Chondrocyte (in vitro differentiated cells): Measurements from ENCODE around the gene KIAA0825. TPM values are rescaled to one million over a fixed set of nuclear protein-coding genes. Genes with fewer than 3 reads are reported as not detected.

Source experiments
- DNase-seq: peaks from one replicate; pipeline ENCODE4 v3.0.0; 2021; ENCODE audit warnings: mixed read lengths, low spot score
- H3K27ac Mint-ChIP-seq: one replicate; pipeline ENCODE4 v1.8.0; 2021; ENCODE audit warnings: mild to moderate bottlenecking, moderate library complexity, mixed read lengths; ENCODE audit not compliant: unreplicated experiment
- H3K27me3 Mint-ChIP-seq: 2 replicates; pipeline ENCODE4 v1.8.0; 2021; ENCODE audit warnings: low read depth, mixed read lengths
- H3K36me3 Mint-ChIP-seq: 2 replicates; pipeline ENCODE4 v1.8.0; 2021; ENCODE audit warnings: low read depth, mixed read lengths
- H3K4me1 Mint-ChIP-seq: 2 replicates; pipeline ENCODE4 v1.8.0; 2021; ENCODE audit warnings: low read depth, mild to moderate bottlenecking, mixed read lengths
- H3K4me3 Mint-ChIP-seq: one replicate; pipeline ENCODE4 v1.8.0; 2021; ENCODE audit warnings: mild to moderate bottlenecking, moderate library complexity, mixed read lengths; ENCODE audit not compliant: unreplicated experiment
- H3K9me3 Mint-ChIP-seq: 2 replicates; pipeline ENCODE4 v1.8.0; 2021; ENCODE audit warnings: low read depth, mixed read lengths
- total RNA-seq: library from RNA; stranded (reverse); gene quantifications from 3 replicates; pipeline ENCODE4 v1.2.1, GENCODE V29; 2021
- TF ChIP-seq, protein P1 (sequence below): fragments of 200-600 bp; sonication (generic); IDR thresholded peaks from 2 replicates; pipeline ENCODE4 v1.5.0; 2021; ENCODE audit warnings: antibody characterized with exemption, mild to moderate bottlenecking, moderate library complexity

Gene KIAA0825
- total RNA-seq, 1 donor from 2014 or later, result 3.4 TPM

DNA sequence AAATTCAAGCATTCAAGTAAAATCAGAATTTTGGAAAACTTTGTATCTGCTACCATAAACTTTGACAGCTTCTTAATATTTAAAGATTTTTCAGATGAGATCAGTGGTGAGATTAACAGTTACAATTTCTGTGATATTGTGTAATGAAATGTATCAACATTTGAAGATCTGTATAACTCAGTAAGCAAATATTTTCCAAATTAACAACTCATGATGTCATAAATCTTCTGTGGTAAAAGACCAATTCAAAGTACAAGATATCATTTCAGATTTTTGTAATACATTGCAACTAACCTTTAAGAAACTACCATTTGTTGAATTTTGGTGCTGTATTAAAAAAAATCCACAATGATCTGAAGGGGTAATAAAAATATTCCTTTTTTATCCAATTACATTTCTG, 352.2 kb downstream of the KIAA0825 start:
- Mint-ChIP-seq H3K27ac (no peak overlapping the region), H3K4me1 (no peaks in the 10 kb centered on the region), H3K27me3 (no peaks in the 10 kb centered on the region), H3K9me3 (peaks cover 20% of the 10 kb centered on the region), H3K36me3 (peaks cover 9% of the 10 kb centered on the region), H3K4me3 (no peak overlapping the region)
- TF ChIP-seq, protein P1, sequence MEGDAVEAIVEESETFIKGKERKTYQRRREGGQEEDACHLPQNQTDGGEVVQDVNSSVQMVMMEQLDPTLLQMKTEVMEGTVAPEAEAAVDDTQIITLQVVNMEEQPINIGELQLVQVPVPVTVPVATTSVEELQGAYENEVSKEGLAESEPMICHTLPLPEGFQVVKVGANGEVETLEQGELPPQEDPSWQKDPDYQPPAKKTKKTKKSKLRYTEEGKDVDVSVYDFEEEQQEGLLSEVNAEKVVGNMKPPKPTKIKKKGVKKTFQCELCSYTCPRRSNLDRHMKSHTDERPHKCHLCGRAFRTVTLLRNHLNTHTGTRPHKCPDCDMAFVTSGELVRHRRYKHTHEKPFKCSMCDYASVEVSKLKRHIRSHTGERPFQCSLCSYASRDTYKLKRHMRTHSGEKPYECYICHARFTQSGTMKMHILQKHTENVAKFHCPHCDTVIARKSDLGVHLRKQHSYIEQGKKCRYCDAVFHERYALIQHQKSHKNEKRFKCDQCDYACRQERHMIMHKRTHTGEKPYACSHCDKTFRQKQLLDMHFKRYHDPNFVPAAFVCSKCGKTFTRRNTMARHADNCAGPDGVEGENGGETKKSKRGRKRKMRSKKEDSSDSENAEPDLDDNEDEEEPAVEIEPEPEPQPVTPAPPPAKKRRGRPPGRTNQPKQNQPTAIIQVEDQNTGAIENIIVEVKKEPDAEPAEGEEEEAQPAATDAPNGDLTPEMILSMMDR, result no peak
- no peak for DNase-seq

DNA sequence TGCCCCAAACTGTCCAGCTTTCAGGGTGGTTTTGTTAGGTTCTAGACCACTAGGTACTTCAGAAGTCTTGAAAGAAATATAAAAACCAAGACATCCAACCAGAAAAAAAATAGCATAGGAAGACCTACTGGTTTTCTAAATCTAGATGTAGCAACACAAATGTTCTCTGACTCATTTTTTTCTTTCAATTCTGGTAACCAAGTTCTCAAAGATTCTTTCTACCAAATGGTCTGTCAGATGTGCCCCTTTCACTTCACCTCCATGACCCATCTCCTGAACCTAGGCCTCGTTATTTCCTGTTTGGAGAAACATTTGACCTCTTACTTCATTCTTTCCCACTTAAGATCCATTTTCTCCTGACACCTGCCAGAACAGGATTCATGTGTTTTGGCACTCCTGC, 355.3 kb downstream of the KIAA0825 start:
- DNase-seq, result no peak
- Mint-ChIP-seq H3K9me3 (peaks cover 3% of the 10 kb centered on the region), H3K27me3 (no peaks in the 10 kb centered on the region), H3K36me3 (peaks cover 2% of the 10 kb centered on the region), H3K4me1 (no peaks in the 10 kb centered on the region), H3K27ac (no peak overlapping the region), H3K4me3 (no peak overlapping the region)
- TF ChIP-seq, protein P1, result no peak

DNA sequence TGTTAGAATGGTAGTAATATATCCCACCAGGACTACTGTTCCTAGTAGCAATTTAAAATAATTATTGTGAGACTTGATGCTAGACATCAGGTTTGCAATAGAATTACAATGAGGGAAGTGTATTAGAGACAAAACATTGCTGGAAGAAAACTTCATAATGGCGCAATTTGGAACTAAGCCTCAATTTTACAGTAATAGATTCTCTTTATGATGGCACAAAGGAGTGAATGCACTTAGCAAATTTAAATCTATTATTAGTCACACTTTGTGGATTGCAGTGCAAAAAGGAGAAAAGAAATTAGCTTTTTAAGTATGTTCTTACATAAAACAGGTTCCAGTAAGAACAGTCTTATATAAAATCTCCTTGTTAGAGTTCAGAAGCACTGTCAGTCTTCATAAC, 358.3 kb downstream of the KIAA0825 start:
- peaks cover 3% of the 10 kb centered on the region for H3K9me3 Mint-ChIP-seq
- DNase-seq, result no peak
- no peak overlapping the region for H3K27ac Mint-ChIP-seq
- TF ChIP-seq, protein P1, result no peak
- H3K36me3 Mint-ChIP-seq, result peaks cover 2% of the 10 kb centered on the region
- H3K4me3 Mint-ChIP-seq, result no peak overlapping the region
- no peaks in the 10 kb centered on the region for H3K4me1 Mint-ChIP-seq
- no peaks in the 10 kb centered on the region for H3K27me3 Mint-ChIP-seq

DNA sequence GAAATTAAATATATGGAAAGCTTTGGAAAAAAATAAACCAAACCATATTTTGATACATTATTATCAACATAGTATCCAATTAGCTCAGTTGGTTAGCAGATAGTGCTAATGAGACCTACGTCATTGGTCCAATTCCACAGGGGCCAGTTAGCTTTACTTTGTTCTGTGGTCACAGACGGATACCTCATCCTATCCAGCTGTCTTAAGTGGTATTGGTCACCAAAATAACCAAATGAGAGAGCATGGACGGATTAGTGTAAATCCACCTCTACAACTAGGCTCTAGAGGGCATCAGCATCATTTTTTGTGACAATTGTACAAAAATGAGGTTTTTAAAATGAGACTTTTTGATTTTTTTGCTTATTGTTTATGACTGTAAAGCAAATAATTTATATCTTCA, 364.2 kb downstream of the KIAA0825 start:
- H3K4me1 Mint-ChIP-seq, result no peaks in the 10 kb centered on the region
- no peaks in the 10 kb centered on the region for H3K36me3 Mint-ChIP-seq
- no peak for DNase-seq
- no peaks in the 10 kb centered on the region for H3K9me3 Mint-ChIP-seq
- no peak overlapping the region for H3K4me3 Mint-ChIP-seq
- H3K27ac Mint-ChIP-seq, result no peak overlapping the region
- no peaks in the 10 kb centered on the region for H3K27me3 Mint-ChIP-seq
- TF ChIP-seq, protein P1, result peak; percentile 32

DNA sequence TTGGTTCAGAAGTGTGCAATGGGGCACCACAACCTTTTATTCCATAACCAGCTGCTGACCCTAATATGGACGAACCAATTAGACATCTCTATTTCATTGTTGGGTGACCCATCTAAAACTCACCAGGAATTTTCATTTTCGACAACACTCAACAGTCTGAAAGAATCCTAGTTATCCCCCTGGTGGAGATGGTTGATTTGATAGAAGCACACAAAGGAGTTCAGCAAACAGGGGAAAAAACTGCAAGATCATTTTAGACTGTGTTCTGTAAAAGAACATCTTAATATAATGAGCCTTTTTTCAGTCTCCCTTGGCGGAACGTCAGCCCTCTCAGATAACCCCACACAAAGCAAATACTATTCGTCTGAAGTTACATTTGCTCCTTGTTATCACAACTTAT, 367.4 kb downstream of the KIAA0825 start:
- H3K4me1 Mint-ChIP-seq, result no peaks in the 10 kb centered on the region
- TF ChIP-seq, protein P1, result no peak
- no peaks in the 10 kb centered on the region for H3K9me3 Mint-ChIP-seq
- H3K27ac Mint-ChIP-seq, result no peak overlapping the region
- no peaks in the 10 kb centered on the region for H3K27me3 Mint-ChIP-seq
- DNase-seq, result no peak
- no peak overlapping the region for H3K4me3 Mint-ChIP-seq
- H3K36me3 Mint-ChIP-seq, result no peaks in the 10 kb centered on the region
